Stimulated activated naive CD4-positive, alpha-beta T cell (primary cell): Measurements from ENCODE around the gene PSMD1.
A peak's percentile ranks its signal among the peaks of the same experiment; 100 is the strongest.
"Not testable (repeated sequence)": the region's sequence is repeated elsewhere in the genome, so short reads cannot be mapped to it uniquely, and the experiment has no call there.

ENCODE experiments used
- DNase-seq, 6 experiments: peaks; one replicate each; lab custom pipeline; 2025; lab: John Stamatoyannopoulos, UW

The PSMD1 gene

GRCh38 chr2:231187736-231188505 is 131.3 kb downstream of the PSMD1 start:
- no peak for DNase-seq

DNA sequence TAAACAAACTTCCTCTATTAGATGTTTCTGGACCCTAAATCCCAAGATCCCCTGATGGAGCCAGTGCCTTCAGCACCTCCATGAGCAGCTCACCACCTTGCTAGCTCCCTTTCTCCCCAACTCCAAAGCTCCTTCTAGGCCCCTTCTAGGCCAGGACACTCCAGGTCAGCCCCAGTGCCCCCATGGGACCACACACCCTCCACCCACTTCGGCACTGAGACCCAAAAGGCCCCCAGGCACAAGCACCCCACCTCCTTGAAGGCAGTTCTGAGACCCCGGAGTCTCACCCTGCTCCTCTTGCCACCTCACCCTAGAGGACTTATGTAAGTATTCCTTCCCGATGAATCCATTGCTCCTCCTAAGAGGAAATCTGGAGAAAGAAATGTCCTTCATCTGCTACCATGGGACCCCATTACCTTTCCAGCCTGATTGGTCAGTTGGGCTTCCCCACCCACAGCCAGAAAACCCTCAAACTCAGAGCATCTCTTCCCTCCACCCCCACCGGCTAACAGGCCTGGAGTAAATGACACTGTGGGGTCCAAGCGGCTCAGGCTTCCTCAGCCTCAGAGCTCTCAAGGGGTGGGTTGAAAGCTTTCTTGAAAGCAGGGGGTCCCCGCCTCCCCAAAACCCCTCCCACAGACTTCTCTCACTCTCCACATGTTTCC is 132.0 kb downstream of the PSMD1 start:
- DNase-seq, result no peak

GRCh38 chr2:231189171-231189530 is 132.5 kb downstream of the PSMD1 start:
- DNase-seq, result no peak

- no peak for DNase-seq
Observed at GRCh38 chr2:231189571-231190495, 133.2 kb downstream of the PSMD1 start.

GRCh38 chr2:231190531-231191197 is 134.0 kb downstream of the PSMD1 start:
- no peak for DNase-seq

DNA sequence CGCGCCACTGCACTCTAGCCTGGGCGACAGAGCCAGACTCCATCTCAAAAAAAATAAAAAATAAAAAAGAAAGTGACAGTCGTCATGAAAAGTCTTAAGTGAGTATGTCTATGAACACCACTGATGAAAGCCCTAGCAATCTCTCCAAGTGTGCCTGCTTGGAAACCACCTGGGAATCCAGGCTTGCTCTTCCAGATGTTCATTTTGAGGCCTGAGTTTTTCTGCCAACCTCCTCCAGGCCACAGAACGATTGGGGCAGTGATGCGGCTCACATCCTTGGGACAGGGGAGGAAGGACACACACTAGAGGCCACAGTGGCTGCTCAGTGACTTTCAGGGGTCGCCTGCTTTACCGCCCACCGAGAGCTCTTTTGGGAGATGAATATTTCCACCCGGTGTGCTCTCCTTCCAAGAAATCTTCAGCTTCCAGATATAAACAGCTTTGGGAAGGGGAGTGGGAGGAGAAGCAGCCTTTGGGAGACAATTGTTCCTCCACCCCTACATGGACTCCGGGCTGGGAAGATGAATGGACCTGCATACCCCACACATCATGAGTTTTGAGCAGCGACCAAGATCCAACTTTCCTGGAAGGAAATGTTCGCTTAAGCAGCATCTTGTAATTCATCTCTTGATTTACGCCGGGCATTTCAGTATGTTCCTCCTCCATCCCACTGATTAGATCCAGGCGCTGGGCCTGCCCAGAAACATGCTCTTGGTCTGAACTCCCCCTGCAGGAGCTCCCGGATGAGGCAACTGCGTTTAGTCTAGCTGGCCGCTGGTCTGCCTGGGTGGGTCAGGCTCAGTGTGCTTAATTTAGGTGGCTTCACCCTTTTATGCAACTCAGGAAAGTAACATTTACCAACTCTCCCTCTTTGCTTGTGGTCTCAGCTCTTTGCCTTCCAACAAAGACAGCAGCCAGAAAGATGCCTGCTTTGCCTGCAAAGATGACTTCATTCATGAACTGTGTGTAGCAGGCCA is 135.5 kb downstream of the PSMD1 start:
- no peak for DNase-seq

DNA sequence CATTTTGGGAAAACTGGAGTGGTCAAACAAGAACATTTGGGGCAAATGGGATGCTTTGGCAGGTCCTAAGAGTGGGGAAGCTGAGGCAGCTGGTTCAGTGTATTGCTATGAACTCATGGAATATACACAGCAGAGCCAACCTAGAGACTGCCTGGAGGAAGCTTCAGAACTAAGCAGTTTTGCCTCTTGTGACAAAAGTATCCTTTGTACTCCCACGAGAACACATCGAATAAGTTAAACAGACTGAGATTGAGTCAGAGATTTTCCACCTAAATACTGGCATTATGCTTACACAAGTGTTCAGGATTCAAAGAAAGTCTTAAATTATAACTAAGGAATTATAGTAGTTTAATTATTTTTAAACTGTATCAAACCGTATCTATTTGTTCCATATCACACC is 136.5 kb downstream of the PSMD1 start:
- DNase-seq, result no peak

DNA sequence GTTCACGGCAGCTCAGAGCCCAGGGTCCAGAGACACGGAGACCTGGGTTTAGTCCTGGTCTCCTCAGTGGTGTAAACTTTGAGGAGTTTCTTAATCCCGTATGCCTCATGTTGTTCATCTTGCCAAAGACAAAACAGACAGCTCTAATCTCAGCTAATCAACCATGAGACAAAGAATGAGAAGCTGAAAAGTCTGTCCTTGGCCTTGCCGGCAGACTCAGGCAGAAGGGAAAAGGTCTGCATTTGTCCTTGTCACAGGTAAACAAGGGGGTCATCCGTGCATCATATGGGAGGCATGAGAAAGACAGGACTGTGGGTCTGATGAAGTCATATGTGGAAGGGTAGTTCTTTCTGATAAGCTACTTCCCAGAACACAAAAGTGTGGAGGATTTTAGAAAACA is 139.9 kb downstream of the PSMD1 start:
- no peak for DNase-seq

GRCh38 chr2:231197196-231197595 is 140.5 kb downstream of the PSMD1 start:
- not testable (repeated sequence) for DNase-seq

DNA sequence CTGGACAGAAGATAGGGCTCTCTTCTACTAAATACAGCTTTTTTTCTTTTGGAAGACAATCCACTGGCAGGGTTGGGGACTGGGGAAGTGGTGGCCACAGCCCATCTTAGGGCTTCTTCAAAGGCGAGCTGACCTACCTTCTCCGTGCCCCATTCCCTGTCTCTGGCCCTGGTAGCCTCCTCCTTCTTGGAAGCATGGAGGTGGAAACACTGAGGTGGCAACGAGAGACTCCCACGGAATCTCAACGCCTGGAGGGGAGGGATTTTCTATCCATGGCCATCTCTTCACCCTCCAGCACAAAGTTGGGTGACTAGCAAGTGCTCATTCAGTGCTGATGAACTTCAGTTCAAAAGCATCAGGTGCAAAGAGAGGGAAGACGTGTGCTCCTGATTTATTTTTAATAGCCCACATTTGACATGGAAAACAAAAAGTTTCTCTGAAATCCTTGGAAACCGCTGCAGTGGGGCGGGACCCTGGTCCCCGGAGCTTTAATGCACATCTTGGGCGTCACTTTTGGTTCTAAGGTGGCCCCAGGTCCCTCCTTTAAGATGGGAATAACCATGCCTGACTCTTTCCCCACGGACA is 141.1 kb downstream of the PSMD1 start:
- peak in 1 of 6 experiments; percentile 17 for DNase-seq

DNA sequence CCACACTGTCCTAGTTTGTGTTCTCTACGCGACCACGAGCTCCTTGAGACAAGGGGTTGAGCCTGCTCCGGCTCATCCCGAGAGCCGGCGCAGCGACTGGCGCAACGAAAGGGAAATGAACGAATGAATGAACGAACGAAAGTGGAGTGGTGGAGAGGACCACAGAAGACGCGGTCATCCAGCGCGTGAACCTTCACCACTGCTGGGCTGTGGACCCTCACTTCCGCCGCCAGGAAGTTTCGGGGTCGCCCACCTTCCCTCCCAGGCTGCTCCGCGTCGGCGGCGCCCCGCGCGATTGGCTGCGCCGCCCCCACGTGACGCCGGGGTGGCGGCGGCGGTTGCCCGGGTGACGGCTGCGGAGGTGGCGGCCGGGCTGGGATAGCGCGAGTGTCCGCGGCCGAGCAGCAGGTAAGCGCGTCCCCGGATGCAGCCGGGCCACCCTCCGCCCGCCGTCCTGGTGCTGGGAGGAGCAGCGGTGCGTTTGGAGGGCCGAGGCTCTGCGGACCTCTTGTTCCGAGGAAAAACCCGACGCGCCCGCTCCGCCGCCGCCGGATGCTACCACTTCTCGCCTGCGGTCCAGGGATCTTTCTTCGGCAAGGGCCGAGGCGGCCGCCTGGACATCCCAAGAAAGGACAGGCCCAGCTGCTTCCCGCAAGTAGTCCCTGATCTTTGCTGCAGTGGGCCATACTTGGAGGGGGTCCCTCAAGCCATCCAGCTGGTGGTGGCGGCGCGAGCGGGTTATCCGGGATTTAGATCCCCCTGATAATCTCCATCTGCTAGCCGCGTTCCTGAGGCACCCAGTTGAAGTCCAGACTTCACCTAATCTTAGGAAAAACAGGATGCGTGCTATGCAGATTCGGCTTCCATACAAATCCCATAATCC is 141.9 kb downstream of the PSMD1 start, which contains the start of gene ARMC9:
ARMC9 (plus strand) TSS at position 341 of the 883 bp plus-strand sequence. CDS start 7,608 bp downstream, outside the sequence.
- peak; percentile 35 to 61 (median 54) for DNase-seq

DNA sequence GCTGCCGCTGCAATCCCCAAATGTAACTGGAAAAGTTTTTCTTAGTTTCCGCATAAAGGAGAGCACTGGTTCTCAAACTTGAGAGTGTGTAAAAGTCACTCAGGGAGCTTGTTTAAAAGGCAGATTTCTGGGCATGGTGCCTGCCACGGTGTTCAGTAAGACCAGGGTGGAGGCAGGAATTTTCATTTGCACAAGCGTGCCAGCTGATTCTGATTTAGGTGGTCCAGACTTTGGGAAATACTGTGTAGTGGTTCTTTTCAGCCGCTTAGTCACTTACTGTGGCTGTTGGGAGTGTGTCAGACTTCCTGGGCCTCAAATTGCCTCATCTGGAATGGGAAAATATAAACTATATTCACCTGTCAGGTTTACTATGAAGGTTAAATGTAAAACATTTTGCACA is 142.6 kb downstream of the PSMD1 start:
- DNase-seq, result no peak

DNA sequence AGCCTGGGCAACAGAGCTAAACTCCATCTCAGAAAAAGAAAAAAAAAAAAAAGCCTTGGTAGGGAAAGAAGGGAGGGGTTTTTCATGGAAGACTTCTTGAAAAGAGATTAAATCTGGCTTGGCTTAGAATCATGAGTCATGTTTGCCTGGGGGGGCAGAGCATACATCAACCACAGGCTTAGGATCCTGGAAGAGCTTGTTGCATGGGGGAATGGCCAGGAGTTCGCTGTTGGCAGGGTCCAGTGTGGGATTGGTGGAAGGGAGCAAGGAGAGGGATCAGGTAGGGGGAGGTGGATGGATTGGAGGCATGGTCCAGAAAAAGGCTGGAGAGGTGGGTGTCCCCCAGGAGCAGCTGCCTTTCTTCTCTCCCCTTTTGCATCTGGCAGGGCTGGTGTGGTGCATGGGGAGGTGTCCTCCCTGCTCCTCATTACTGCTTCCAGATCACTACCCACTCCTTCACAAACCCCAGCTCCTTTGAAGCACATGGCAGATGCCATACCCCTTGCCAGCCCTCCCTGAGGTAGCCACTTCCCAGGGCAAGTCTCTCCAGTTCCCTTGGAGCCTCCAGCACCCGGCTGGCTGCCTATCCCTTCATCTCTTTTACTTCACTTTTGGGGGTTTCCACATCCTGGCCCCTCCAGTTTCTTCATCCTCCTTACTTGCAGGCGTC is 144.3 kb downstream of the PSMD1 start:
- no peak for DNase-seq

DNA sequence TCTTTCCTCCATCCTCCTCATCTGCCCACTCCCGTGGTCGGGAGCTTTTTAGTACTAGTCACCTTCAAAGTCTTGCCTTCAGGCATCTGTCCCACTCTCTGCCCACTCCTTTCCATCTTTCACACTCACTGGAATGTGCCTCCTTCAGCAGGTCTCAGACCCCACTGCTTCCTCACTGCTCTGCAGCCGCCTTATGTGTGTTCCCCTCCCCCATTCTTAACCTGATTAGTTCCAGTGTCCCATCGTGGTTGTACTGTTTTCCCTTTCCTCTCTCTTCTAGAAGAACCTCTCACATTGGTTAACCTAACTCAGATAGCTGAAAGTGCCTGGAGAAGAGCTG is 144.8 kb downstream of the PSMD1 start:
- DNase-seq, result no peak

DNA sequence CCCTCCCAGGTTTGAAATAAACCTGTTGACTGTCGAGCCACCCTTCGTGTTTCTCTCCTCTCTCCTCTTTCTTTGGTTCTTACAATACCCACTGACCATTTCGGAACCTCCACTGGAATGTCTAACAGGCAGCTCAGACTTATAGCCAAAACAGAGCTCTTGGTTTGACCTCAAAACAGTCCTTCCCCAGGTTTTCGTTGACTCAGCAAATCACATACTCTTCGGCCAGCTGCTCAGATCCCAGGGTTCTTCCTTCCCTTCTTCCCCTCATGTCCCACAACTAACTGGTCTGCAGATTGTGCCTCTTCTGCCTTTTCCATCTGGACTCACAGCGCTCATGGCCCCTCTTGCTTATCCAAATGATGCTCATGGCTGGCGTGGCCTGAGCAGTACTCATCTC is 146.4 kb downstream of the PSMD1 start:
- DNase-seq, result no peak

DNA sequence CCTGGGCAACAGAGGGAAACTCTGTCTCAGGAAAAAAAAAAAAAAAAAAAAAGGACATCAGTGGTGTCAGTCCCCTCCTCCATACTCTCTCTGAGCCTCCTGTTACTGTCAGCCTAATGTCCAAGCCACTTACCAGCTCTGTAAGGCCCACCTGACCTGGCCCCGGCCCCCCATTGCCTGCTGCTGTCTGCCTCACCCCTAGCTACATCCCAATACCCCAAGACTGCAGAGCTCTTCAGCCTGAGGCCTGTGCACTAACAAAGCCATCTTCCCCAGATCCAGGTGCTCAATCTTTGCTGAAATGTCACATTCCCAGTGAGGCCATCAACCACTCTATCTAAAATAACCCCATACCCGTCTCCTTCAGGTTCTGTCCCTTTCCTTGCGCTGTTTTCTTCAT is 147.5 kb downstream of the PSMD1 start:
- no peak for DNase-seq

DNA sequence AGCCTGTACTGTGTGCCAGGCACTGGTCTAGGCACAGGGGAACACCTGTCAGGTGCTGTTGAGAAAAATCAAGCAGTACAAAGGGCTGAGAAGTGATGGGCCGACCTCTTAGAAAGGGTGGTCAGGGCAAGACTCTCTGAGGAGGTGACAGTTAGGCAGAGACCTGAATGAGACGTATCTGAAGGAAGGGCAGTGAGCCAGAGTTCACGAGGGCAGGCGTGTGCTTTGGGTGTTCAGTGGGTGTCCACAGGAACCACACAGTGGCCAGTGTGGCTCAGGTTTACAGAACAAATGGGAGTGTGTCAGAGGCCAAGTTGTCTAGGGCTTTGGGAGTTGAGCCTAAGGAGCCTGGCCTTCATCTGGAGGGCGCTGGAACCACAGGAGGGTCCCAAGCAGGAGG is 147.9 kb downstream of the PSMD1 start:
- DNase-seq, result no peak

DNA sequence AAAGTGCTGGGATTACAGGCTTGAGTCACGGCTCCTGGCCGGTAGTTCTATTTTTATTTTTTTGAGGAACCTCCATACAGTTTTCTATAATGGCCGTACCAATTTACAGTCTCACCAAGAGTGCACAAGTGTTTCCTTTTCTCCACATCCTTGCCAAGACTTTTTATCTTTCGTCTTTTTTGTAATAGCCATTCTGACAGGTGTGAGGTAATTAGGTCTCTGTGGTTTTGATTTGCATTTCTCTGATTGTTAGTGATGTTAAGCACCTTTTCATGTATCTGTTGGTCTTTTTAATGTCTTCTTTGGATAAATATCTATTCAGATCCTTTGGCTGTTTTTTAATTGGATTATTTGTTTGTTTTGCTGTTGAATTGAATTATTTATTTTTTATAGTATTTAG is 151.1 kb downstream of the PSMD1 start:
- no peak for DNase-seq

- no peak for DNase-seq
Observed at GRCh38 chr2:231210782-231211181, 154.1 kb downstream of the PSMD1 start.
